H54 (cell line): ENCODE data around the gene FAM120AOS.

Source experiments
- DNase-seq: peaks from one replicate; pipeline ENCODE4 v3.0.0; 2011; ENCODE audit warnings: low spot score, mixed read lengths; ENCODE audit not compliant: insufficient read length
- FAIRE-seq: peaks from 3 replicates; lab custom pipeline; 2011; peaks lifted over from hg19 to GRCh38; lab: Jason Lieb, UNC
- POLR2A ChIP-seq: IDR thresholded peaks from 2 replicates; pipeline ENCODE4 v1.6.1; 2011; ENCODE audit warnings: low read depth, mild to moderate bottlenecking, low read length

FAM120AOS gene

DNA sequence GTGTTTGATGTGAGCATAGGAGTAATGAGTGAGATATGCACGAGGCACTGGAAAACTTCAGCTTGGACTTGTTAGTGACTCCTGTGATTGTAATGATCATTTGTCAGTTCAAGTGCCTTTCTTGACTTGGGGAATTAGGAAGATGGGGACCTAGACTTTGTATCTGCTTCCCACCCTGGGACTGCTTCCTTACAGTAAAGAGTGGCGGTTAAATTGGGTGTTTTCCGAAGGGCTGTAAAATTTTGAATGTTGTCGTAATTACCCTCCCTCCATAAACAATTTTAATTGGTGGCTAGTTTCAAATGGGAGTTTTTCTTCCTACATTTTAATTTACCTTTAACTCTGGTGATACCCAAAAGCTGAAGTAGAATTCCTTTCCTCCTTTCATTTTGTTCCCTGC is 23.5 kb upstream of the FAM120AOS start:
- TF ChIP-seq POLR2A, result no peak
- DNase-seq (no peak), FAIRE-seq (no peak)

DNA sequence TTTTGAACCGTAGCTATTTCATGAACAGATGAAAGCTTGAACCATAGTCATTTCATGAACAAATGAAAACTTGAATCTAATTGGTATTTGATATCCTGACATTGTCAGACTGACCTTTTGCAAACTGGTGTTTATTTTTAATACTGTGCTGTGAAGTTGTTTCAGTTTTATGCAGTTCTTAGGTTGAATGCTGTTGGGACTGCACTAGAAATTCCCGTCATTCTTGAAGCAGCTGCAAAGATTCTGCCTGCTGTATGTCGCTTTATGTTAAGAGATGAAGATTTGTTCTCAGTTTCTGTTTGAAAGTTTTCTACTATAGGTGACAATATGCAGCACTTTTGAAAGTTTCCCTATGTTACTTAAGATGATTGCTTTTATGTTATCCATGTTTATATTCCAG is 22.5 kb upstream of the FAM120AOS start:
- TF ChIP-seq POLR2A, result no peak
- DNase-seq, result no peak
- FAIRE-seq, result peak; percentile 41

DNA sequence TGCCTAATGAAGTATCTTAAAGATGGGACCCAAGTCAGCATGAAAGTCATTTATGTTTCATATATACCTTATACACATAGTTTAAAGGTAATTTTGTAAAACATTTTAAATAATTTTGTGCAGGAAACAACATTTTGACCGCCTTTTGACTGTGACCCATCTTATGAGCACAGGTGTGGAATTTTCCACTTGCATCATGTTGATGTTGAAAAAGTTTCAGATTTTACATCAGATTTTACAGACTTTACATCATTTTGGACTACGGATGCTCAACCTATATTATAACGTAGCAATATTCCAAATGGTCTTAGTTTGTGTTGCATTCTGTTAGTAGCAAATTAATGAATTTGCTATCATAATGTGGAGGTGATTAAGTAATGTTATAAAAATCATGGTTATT is 21.7 kb upstream of the FAM120AOS start:
- no peak for TF ChIP-seq POLR2A
- FAIRE-seq (no peak), DNase-seq (no peak)

DNA sequence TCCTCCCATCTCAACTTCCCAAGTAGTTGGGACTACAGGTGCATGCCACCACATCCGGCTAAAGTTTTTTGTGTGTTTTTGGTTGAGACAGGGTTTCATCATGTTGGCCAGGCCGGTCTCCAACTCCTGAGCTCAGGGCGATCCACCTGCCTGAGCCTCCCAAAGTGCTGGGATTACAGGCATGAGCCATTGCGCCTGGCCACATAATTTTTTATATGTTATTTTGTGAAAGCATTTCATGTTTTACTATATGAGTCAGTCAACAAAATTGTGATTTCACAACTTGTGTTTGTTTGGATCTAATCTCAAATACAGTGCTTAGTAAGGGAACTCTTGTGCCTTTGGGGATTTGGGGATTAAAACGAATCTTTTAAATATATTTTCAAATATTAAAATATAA is 20.0 kb upstream of the FAM120AOS start:
- no peak for TF ChIP-seq POLR2A
- DNase-seq (no peak), FAIRE-seq (peak; percentile 48)

DNA sequence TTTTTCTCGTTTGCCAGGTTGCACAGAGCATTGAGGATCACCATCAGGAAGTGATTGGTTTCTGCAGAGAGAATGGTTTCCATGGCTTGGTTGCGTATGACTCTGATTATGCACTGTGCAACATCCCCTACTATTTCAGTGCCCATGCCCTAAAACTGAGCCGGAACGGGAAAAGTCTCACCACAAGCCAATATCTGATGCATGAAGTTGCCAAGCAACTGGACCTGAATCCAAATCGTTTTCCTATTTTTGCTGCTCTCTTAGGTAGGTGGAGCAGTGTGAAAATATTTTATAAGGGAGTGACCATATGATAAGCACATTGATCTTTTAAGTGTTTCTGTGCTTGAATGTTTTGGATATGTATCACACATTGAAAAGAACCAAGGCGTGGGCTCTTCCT is 17.7 kb upstream of the FAM120AOS start:
- peak; percentile 58 for FAIRE-seq

GRCh38 chr9:93470391-93470790 is 17.0 kb upstream of the FAM120AOS start:
- no peak for TF ChIP-seq POLR2A
- no peak for DNase-seq
- no peak for FAIRE-seq

More for the DNA sequence above, 17.7 kb upstream of the FAM120AOS start:
- no peak for TF ChIP-seq POLR2A
- DNase-seq, result no peak

DNA sequence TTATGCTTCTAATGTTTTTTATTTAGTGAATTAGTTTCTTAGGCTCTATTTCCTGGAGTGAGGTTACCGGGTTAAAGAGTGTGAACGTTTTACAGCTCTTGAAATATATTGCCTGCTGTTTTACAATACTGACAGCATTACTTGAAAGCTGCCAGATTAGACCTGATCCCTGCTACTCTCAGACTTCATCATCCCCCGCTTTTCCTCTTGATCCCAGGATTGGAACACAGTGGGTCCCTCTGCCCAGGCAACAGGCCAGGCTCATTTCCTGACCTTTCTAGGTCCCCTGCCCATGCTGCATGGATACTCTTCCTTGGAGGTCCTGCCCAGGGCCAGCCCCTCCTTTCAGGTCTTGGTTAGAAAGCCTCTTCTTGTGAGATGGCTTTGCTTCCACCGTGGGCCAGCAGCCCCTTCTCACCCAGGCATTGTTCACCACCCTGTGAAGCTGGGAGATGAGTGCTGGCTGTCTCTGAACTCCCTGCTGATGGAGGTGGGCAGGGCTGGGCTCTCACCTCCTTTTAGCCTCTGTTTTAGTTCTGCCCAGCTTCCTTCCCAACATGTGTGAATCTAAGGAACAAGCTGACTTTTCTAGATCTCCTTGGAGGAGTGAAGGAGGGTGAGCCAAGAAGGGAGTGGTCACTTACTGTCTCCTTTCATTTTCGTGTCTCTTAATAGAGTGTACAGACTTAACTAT is 15.5 kb upstream of the FAM120AOS start:
- no peak for TF ChIP-seq POLR2A
- peak; percentile 87 for FAIRE-seq
- no peak for DNase-seq

DNA sequence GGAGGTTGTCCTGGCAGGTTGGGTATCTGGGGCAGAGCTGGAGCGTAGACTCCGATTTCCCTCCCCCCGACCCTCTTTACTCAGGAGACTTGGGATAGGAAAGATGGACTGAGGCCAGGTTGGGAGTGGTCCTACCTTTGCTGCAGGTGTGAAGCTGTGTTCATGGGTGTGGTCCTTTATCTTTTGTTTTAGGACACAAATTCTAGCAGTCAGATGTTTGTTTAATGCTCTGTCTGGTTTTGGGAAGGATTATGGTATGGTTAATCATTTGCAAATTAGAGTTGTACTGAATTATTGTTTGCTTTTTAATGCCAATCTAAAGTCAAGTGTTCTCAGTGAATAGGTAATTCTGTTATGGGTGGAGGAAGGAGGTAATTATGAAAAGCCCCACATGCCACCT is 14.1 kb upstream of the FAM120AOS start:
- TF ChIP-seq POLR2A, result no peak
- FAIRE-seq, result no peak
- DNase-seq, result no peak

GRCh38 chr9:93467062-93467416 is 13.7 kb upstream of the FAM120AOS start:
- no peak for FAIRE-seq
- no peak for DNase-seq
- no peak for TF ChIP-seq POLR2A

- peak; percentile 85 for FAIRE-seq
- TF ChIP-seq POLR2A, result no peak
- DNase-seq, result no peak
These were observed 13.2 kb upstream of the FAM120AOS start for GRCh38 chr9:93466416-93467061.

- no peak for TF ChIP-seq POLR2A
- DNase-seq (no peak), FAIRE-seq (no peak)
These were observed 12.5 kb upstream of the FAM120AOS start for GRCh38 chr9:93465855-93466254.

GRCh38 chr9:93464876-93465275 is 11.5 kb upstream of the FAM120AOS start:
- FAIRE-seq, result peak; percentile 23
- TF ChIP-seq POLR2A, result no peak
- DNase-seq, result no peak

GRCh38 chr9:93464395-93464794 is 11.0 kb upstream of the FAM120AOS start:
- FAIRE-seq (peak; percentile 38), DNase-seq (no peak)
- TF ChIP-seq POLR2A, result no peak

DNA sequence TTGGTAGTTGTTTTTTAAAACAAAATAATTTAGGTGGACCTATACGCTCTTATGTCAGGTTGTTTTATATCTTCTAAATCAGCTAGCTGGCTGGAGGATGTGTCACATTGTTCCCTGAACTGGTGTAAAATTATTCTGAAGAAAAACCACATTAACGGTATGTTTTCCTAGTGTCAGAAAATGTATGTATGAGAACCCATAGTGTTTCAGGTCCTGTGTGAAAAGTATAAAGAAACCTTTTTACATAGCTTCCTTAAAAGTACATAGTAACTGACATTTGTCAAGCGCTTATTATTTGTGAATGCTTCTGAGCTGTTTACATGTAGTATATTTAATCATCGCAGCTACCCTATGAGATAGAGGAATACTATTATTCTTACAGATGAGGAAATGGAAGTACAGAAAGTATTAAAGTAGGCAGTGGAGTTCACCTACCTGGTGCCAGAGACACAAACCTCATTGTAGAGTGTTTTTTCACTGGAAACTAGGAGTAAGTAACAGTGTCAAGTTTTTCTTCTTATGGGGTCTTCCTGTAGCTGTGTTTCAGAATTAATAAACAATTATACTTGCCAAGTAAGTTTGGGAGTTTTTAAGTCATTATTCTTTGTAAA is 10.4 kb upstream of the FAM120AOS start:
- FAIRE-seq (peak; percentile 6), DNase-seq (no peak)
- TF ChIP-seq POLR2A, result no peak
